ENCODE results near the gene LRCOL1.
A peak's percentile ranks its signal among the peaks of the same experiment; 100 is the strongest.

DNA sequence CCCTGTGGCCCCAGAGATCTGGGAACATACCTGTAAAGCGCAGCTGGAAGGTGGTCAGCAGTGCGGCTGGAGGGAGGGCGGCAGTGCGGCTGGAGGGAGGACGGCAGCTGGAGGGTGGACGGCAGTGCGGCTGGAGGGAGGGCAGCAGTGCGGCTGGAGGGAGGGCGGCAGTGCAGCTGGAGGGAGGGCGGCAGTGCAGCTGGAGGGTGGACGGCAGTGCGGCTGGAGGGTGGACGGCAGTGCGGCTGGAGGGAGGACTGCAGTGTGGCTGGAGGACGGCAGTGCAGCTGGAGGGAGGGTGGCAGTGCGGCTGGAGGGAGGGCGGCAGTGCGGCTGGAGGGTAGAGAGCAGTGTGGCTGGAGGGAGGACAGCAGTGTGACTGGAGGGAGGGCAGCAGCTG, 23.5 kb downstream of the LRCOL1 start:
- TF ChIP-seq, protein P1, sequence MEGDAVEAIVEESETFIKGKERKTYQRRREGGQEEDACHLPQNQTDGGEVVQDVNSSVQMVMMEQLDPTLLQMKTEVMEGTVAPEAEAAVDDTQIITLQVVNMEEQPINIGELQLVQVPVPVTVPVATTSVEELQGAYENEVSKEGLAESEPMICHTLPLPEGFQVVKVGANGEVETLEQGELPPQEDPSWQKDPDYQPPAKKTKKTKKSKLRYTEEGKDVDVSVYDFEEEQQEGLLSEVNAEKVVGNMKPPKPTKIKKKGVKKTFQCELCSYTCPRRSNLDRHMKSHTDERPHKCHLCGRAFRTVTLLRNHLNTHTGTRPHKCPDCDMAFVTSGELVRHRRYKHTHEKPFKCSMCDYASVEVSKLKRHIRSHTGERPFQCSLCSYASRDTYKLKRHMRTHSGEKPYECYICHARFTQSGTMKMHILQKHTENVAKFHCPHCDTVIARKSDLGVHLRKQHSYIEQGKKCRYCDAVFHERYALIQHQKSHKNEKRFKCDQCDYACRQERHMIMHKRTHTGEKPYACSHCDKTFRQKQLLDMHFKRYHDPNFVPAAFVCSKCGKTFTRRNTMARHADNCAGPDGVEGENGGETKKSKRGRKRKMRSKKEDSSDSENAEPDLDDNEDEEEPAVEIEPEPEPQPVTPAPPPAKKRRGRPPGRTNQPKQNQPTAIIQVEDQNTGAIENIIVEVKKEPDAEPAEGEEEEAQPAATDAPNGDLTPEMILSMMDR (IDR thresholded peaks at IDR 0.05 in 2 of 3, conservative IDR thresholded peaks at IDR 0.05 in 1 of 3; ENCODE audit: control insufficient read depth in 2 of 3, extremely low read depth in 1 of 3, insufficient read depth in 1 of 3, low read depth in 3 of 3, low read length in 3 of 3) = no peak
- TF ChIP-seq JUNB (IDR thresholded peaks at IDR 0.05) (no peak), ZNF274 (IDR thresholded peaks at IDR 0.05; ENCODE audit: insufficient read depth, insufficient read length) (no peak), SRF (IDR thresholded peaks at IDR 0.05; ENCODE audit: low read depth in 2 of 2, low read length in 2 of 2) (no peak), POLR2A (IDR thresholded peaks at IDR 0.05; ENCODE audit: low read depth, low read length) (peak; percentile 26; the same call in 1 of the 2 replicates), JUND (IDR thresholded peaks at IDR 0.05; ENCODE audit: low read depth, low read length) (no peak), MTA3 (IDR thresholded peaks at IDR 0.05; ENCODE audit: borderline replicate concordance, low read length) (no peak)
- TF ChIP-seq, protein P2, sequence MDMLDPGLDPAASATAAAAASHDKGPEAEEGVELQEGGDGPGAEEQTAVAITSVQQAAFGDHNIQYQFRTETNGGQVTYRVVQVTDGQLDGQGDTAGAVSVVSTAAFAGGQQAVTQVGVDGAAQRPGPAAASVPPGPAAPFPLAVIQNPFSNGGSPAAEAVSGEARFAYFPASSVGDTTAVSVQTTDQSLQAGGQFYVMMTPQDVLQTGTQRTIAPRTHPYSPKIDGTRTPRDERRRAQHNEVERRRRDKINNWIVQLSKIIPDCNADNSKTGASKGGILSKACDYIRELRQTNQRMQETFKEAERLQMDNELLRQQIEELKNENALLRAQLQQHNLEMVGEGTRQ (IDR thresholded peaks at IDR 0.05; ENCODE audit: borderline replicate concordance, low read depth, low read length) = no peak
- TF ChIP-seq, protein P3, sequence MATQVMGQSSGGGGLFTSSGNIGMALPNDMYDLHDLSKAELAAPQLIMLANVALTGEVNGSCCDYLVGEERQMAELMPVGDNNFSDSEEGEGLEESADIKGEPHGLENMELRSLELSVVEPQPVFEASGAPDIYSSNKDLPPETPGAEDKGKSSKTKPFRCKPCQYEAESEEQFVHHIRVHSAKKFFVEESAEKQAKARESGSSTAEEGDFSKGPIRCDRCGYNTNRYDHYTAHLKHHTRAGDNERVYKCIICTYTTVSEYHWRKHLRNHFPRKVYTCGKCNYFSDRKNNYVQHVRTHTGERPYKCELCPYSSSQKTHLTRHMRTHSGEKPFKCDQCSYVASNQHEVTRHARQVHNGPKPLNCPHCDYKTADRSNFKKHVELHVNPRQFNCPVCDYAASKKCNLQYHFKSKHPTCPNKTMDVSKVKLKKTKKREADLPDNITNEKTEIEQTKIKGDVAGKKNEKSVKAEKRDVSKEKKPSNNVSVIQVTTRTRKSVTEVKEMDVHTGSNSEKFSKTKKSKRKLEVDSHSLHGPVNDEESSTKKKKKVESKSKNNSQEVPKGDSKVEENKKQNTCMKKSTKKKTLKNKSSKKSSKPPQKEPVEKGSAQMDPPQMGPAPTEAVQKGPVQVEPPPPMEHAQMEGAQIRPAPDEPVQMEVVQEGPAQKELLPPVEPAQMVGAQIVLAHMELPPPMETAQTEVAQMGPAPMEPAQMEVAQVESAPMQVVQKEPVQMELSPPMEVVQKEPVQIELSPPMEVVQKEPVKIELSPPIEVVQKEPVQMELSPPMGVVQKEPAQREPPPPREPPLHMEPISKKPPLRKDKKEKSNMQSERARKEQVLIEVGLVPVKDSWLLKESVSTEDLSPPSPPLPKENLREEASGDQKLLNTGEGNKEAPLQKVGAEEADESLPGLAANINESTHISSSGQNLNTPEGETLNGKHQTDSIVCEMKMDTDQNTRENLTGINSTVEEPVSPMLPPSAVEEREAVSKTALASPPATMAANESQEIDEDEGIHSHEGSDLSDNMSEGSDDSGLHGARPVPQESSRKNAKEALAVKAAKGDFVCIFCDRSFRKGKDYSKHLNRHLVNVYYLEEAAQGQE (IDR thresholded peaks at IDR 0.05; ENCODE audit: low read depth, low read length) = no peak
- TF ChIP-seq, protein P4, sequence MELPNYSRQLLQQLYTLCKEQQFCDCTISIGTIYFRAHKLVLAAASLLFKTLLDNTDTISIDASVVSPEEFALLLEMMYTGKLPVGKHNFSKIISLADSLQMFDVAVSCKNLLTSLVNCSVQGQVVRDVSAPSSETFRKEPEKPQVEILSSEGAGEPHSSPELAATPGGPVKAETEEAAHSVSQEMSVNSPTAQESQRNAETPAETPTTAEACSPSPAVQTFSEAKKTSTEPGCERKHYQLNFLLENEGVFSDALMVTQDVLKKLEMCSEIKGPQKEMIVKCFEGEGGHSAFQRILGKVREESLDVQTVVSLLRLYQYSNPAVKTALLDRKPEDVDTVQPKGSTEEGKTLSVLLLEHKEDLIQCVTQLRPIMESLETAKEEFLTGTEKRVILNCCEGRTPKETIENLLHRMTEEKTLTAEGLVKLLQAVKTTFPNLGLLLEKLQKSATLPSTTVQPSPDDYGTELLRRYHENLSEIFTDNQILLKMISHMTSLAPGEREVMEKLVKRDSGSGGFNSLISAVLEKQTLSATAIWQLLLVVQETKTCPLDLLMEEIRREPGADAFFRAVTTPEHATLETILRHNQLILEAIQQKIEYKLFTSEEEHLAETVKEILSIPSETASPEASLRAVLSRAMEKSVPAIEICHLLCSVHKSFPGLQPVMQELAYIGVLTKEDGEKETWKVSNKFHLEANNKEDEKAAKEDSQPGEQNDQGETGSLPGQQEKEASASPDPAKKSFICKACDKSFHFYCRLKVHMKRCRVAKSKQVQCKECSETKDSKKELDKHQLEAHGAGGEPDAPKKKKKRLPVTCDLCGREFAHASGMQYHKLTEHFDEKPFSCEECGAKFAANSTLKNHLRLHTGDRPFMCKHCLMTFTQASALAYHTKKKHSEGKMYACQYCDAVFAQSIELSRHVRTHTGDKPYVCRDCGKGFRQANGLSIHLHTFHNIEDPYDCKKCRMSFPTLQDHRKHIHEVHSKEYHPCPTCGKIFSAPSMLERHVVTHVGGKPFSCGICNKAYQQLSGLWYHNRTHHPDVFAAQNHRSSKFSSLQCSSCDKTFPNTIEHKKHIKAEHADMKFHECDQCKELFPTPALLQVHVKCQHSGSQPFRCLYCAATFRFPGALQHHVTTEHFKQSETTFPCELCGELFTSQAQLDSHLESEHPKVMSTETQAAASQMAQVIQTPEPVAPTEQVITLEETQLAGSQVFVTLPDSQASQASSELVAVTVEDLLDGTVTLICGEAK (IDR thresholded peaks at IDR 0.05; ENCODE audit: borderline replicate concordance) = no peak
